GM12801 (cell line): Measurements from ENCODE around the gene ABCE1.

Source experiments
- TF ChIP-seq, protein P1 (sequence below): IDR thresholded peaks from one replicate; pipeline ENCODE4 v1.5.1; 2011; ENCODE audit warnings: control low read depth; ENCODE audit not compliant: insufficient read length; ENCODE audit errors: extremely low read depth

The ABCE1 gene

DNA sequence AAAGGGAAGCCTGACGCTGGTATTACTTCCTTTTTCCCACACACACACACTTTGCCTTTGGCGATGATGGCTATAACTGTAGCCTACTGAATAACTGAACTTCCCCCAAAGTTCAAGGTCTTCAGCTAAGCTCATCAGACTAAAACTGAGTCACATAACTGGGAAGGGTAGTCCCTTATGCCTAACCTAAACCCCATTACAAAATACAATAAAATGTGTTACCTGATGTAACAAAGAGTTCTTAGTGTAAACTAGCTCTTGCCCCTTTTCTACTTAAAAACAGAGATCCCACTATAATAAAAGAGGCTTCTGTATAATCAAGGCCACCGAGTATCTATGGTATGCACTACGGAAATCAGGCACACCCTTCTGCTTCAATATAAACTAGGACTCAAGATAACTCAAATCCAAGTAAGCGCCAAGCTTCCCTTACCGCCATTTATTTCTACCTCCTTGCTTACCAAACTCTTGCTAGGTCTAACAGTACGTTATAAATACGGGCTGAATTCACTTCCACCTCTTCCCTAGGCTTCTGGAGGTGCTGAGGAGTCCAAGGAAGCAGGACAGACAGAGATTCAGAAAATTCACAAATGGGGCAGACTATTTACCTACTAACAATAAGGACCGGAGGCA, 79.9 kb downstream of the ABCE1 start:
- TF ChIP-seq, protein P1, sequence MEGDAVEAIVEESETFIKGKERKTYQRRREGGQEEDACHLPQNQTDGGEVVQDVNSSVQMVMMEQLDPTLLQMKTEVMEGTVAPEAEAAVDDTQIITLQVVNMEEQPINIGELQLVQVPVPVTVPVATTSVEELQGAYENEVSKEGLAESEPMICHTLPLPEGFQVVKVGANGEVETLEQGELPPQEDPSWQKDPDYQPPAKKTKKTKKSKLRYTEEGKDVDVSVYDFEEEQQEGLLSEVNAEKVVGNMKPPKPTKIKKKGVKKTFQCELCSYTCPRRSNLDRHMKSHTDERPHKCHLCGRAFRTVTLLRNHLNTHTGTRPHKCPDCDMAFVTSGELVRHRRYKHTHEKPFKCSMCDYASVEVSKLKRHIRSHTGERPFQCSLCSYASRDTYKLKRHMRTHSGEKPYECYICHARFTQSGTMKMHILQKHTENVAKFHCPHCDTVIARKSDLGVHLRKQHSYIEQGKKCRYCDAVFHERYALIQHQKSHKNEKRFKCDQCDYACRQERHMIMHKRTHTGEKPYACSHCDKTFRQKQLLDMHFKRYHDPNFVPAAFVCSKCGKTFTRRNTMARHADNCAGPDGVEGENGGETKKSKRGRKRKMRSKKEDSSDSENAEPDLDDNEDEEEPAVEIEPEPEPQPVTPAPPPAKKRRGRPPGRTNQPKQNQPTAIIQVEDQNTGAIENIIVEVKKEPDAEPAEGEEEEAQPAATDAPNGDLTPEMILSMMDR: no peak

GRCh38 chr4:145178740-145179280, 80.7 kb downstream of the ABCE1 start:
- TF ChIP-seq, protein P1: no peak
